ENCODE measurements around the gene DGAT2L6. TPM values are rescaled to one million over a fixed set of nuclear protein-coding genes. Genes with fewer than 3 reads are reported as not detected.

DGAT2L6 gene
- total RNA-seq, 1 donor from 2014 or later, result not detected

DNA sequence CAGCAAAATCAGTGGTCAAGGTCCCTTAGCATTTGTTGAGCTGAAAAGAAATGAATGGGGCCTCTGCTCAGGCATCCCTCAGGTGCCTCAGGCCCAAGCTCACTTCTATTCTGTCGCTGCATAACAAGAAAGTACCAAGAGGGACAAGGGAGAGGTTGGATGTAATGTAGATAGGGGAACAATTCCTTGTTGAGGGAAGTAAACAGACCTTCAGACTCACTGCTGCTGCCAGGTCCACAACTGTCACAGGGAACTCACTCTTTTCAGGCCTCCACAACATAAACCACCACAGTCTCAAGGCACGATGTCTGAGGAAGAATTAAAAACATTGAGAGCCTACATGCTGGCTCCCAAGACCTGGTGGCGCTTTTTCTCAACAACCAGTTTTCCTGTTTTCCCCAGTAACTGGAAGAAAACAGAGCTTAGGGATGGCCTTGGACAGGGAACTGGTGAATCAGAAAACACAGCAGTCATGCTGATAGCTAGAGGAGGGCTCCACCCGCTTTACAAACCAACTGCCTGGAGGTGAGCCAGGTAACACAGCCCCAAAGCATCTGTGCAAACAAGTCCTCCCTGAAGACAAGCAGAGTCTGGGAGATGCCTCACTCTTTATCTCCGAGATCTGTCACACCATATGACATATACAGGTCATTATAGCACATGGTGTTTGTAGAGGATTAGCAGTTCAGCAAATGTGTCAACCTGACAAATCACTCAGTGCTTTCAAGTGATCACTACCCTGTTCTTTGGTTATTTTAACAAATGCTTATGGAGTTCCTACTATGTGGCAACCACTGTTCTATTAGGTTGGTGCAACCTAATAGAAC lies 42.9 kb downstream of the DGAT2L6 start:
- peaks cover 7% of the 10 kb centered on the region for H3K4me1 Mint-ChIP-seq (ENCODE audit: unreplicated experiment)
- no peak for DNase-seq (ENCODE audit: low spot score)
- no peaks in the 10 kb centered on the region for H3K36me3 Mint-ChIP-seq (ENCODE audit: low read depth, unreplicated experiment)
- H3K4me3 Mint-ChIP-seq (ENCODE audit: unreplicated experiment), result no peak overlapping the region
- TF ChIP-seq, protein P1, sequence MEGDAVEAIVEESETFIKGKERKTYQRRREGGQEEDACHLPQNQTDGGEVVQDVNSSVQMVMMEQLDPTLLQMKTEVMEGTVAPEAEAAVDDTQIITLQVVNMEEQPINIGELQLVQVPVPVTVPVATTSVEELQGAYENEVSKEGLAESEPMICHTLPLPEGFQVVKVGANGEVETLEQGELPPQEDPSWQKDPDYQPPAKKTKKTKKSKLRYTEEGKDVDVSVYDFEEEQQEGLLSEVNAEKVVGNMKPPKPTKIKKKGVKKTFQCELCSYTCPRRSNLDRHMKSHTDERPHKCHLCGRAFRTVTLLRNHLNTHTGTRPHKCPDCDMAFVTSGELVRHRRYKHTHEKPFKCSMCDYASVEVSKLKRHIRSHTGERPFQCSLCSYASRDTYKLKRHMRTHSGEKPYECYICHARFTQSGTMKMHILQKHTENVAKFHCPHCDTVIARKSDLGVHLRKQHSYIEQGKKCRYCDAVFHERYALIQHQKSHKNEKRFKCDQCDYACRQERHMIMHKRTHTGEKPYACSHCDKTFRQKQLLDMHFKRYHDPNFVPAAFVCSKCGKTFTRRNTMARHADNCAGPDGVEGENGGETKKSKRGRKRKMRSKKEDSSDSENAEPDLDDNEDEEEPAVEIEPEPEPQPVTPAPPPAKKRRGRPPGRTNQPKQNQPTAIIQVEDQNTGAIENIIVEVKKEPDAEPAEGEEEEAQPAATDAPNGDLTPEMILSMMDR (IDR thresholded peaks at IDR 0.05; ENCODE audit: unreplicated experiment), result no peak
- peak overlapping the region; percentile 72 for H3K27ac Mint-ChIP-seq (ENCODE audit: unreplicated experiment)
- H3K9me3 Mint-ChIP-seq (ENCODE audit: unreplicated experiment), result no peaks in the 10 kb centered on the region
- no peaks in the 10 kb centered on the region for H3K27me3 Mint-ChIP-seq (ENCODE audit: unreplicated experiment)

DNA sequence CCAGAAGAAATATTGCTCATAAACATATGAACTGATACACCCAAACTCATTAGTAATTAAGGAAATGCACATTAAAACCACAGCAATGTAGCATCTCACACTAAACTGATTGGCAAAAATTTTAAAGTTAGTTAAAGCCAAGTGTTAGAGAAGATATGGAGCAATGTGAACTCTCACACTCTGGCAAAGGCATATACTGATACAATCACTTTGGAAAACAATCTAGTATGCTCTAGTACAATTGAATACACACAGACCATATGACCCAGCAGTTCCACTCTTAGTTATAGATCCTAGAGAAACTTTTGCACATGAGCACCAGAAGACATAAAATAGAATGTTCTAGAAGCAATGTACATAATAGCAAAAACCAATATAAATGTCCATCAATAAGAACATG lies 48.8 kb downstream of the DGAT2L6 start:
- no peak for DNase-seq (ENCODE audit: low spot score)
- H3K36me3 Mint-ChIP-seq (ENCODE audit: low read depth, unreplicated experiment), result no peaks in the 10 kb centered on the region
- no peak overlapping the region for H3K27ac Mint-ChIP-seq (ENCODE audit: unreplicated experiment)
- H3K4me3 Mint-ChIP-seq (ENCODE audit: unreplicated experiment), result no peak overlapping the region
- TF ChIP-seq, protein P1 (IDR thresholded peaks at IDR 0.05; ENCODE audit: unreplicated experiment), result no peak
- no peaks in the 10 kb centered on the region for H3K4me1 Mint-ChIP-seq (ENCODE audit: unreplicated experiment)
- no peaks in the 10 kb centered on the region for H3K9me3 Mint-ChIP-seq (ENCODE audit: unreplicated experiment)
- no peaks in the 10 kb centered on the region for H3K27me3 Mint-ChIP-seq (ENCODE audit: unreplicated experiment)

DNA sequence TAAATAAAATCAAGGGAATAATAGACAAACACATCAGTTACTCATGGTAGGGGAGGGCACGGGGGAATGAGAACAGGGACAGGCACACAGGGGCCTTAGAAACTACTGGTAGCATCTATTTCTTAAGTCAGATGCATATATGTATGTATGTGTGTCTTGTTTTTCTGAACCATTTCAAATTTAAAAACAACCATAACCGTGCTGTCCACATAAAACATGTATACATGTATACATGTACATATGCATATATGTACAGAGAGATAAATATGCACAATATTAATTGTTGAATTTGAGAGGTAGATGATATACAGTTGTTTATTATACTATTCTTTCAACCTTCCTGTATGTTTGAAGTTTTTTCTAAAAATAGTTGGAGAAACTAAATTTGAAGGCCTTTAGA lies 49.4 kb downstream of the DGAT2L6 start:
- DNase-seq (ENCODE audit: low spot score), result no peak
- TF ChIP-seq, protein P1 (IDR thresholded peaks at IDR 0.05; ENCODE audit: unreplicated experiment), result no peak

DNA sequence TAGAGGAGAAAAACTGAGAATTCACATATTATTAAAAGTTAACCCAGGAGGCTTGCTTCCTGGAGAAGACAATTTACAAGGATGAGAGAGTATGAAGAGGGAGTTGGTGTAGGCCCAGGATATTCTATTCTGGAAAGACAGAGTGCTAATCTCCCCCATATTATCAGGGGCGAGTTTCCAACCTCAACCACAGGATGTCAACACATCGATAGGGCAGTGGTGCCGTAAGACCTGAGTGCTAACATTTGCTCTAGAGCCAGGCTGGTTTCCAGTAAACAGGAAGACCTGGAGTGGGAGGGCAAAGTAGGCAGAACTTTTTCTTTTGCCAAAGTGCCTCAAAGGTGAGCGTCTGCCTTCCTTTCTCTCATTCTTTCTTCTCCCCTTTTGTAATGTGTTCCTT lies 54.4 kb downstream of the DGAT2L6 start:
- no peaks in the 10 kb centered on the region for H3K36me3 Mint-ChIP-seq (ENCODE audit: low read depth, unreplicated experiment)

More for the DNA sequence above, 49.4 kb downstream of the DGAT2L6 start:
- Mint-ChIP-seq H3K27me3 (ENCODE audit: unreplicated experiment) (no peaks in the 10 kb centered on the region), H3K4me3 (ENCODE audit: unreplicated experiment) (no peak overlapping the region), H3K9me3 (ENCODE audit: unreplicated experiment) (no peaks in the 10 kb centered on the region), H3K36me3 (ENCODE audit: low read depth, unreplicated experiment) (no peaks in the 10 kb centered on the region), H3K4me1 (ENCODE audit: unreplicated experiment) (no peaks in the 10 kb centered on the region), H3K27ac (ENCODE audit: unreplicated experiment) (no peak overlapping the region)

DNA sequence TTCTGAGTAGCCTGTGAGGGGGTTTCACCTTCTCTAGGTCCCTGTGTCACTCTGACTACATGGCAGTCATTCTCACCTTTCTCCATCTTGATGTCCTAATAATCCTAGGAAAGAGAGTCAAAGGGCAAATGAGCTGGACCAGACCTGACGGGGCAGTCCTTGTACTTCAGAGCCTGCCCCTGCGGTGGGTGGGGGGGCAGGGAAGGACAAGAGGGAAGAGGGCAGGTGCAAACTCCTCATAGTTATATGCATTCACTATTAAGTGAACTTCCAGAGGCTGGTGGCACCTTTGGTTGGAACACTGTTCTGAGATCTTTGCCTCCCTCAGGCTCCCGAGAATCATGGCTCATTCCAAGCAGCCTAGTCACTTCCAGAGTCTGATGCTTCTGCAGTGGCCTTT lies 57.1 kb downstream of the DGAT2L6 start, which contains the start of gene AWAT1:
AWAT1 (plus strand) TSS at position 301 of the 400 bp plus-strand sequence; CDS start at position 342, 41 bp downstream.
- H3K4me3 Mint-ChIP-seq (ENCODE audit: unreplicated experiment), result no peak within 1 kb of the TSS
- no peak for DNase-seq (ENCODE audit: low spot score)
- no peaks in the 10 kb centered on the region for H3K27me3 Mint-ChIP-seq (ENCODE audit: unreplicated experiment)
- H3K36me3 Mint-ChIP-seq (ENCODE audit: low read depth, unreplicated experiment), result no peaks in the 10 kb centered on the region
- no peak within 1 kb of the TSS for H3K27ac Mint-ChIP-seq (ENCODE audit: unreplicated experiment)
- TF ChIP-seq, protein P1 (IDR thresholded peaks at IDR 0.05; ENCODE audit: unreplicated experiment), result no peak
- peaks cover 3% of the 10 kb centered on the region for H3K4me1 Mint-ChIP-seq (ENCODE audit: unreplicated experiment)
- no peaks in the 10 kb centered on the region for H3K9me3 Mint-ChIP-seq (ENCODE audit: unreplicated experiment)

More for the DNA sequence above, 54.4 kb downstream of the DGAT2L6 start:
- Mint-ChIP-seq H3K27me3 (ENCODE audit: unreplicated experiment) (no peaks in the 10 kb centered on the region), H3K27ac (ENCODE audit: unreplicated experiment) (no peak overlapping the region), H3K9me3 (ENCODE audit: unreplicated experiment) (no peaks in the 10 kb centered on the region), H3K4me3 (ENCODE audit: unreplicated experiment) (no peak overlapping the region), H3K4me1 (ENCODE audit: unreplicated experiment) (peaks cover 1% of the 10 kb centered on the region)
- TF ChIP-seq, protein P1 (IDR thresholded peaks at IDR 0.05; ENCODE audit: unreplicated experiment), result no peak
- DNase-seq (ENCODE audit: low spot score), result no peak
